NT2/D1 (cell line): ENCODE data around the gene PKDCC.

Source experiments
- SUZ12 ChIP-seq: IDR thresholded peaks from 2 replicates; pipeline ENCODE4 v1.6.1; 2011; ENCODE audit not compliant: insufficient read length, insufficient read depth; ENCODE audit errors: extremely low read depth
- YY1 ChIP-seq: IDR thresholded peaks from 2 replicates; pipeline ENCODE4 v1.6.1; 2011; ENCODE audit not compliant: insufficient read length, insufficient read depth
- ZNF274 ChIP-seq: IDR thresholded peaks from 2 replicates; pipeline ENCODE4 v1.6.1; 2011; ENCODE audit warnings: mild to moderate bottlenecking, low read depth, low read length

DNA sequence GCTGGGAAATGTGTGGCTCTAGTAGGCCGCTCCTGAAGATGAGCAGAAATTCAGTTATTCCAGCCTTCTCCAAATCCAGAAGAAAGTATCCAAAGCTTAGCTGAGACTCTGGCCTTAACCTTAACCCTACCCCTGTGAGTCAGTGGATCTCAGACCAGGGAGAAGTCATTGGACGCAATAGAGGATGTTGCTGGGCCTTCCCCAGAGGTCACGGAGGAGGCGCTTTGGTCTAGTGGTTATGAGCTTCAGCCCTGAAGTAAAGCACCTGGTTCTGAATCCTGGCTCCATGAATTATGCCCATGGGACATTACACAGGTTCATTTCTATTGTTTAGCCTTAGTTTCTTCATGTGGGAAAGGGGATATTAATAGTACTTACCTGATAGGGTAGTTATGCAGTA, 24.0 kb downstream of the PKDCC start:
- no peak for TF ChIP-seq SUZ12
- TF ChIP-seq ZNF274 = no peak
- TF ChIP-seq YY1 = no peak
